Spleen (tissue), 7 donors: ENCODE data around the gene EMX1.

ENCODE experiments used
- POLR2A ChIP-seq, 3 donors: fragments of 450-650 bp; IDR thresholded peaks; one replicate each; pipeline ENCODE4 v1.5.1; 2017; ENCODE audit warnings: antibody characterized with exemption in 3 of 3, mild to moderate bottlenecking in 1 of 3
- POLR2AphosphoS5 ChIP-seq, 3 donors: sonication (generic); formaldehyde crosslinking; IDR thresholded peaks; one replicate each; pipeline ENCODE4 v1.5.1; 2017; ENCODE audit warnings: antibody characterized with exemption in 3 of 3
- TF ChIP-seq, protein P1 (sequence below), 11 experiments: fragments of 200-600 bp in 7 of 11; fragments of 450-650 bp in 4 of 11; sonication (generic) in 4 of 11; IDR thresholded peaks in 8 of 11; conservative IDR thresholded peaks in 3 of 11; 1 replicate in 7 of 11; 2 replicates in 4 of 11; pipeline versions ENCODE4 v1.4.0 to v1.8.0; 2016 to 2021; ENCODE audit warnings: antibody characterized with exemption in 11 of 11, inconsistent platforms in 4 of 11, mild to moderate bottlenecking in 1 of 11
- donor health status: DM: no; HTN: no; CAD: no; lungs with moderate emphysema.
- donor health status: DM: no; HTN: no; CAD: no.
- donor health status: DM: no; HTN: no; CAD: no.

DNA sequence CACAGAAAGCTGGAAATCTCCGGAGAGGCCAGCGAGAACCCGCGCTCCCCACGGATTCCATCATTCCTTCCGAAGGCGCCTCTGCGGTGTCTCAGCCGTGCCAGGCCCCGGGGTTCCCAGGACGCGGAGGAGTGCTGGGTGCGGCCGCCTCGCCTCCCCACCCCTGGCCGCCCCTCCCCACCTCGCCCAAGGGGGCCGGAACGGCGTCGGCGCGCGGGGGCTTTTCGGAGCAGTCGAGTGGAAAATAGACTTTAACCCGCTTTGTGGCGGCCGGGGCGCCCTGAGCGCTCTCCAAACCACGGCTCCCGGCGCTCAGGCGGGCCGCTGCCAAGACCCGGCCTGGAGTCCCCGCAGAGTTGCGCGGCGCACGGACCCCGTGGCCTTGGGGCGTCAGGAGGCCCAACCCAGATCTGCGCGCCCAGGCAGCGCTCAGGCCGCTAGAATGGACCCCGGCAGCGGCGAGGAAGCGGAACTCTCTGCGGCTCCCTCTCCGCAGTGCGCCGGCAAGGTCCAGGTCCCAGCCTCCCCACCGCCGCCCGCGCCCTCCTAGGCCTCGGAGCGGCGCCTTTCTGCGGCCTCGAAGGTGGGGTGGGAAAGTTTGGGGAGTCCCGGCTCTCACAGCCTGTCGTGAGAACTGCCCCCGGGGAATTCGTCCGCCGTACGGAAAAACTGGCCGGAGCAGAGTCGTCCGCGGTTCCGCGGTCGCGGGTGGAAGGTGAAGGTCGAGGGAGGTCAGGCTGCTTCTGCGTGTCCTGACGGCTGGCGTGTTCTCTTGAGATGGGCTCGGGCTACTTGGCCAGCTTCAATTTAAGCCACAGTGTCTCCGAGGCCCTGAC is 1.2 kb upstream of the EMX1 start:
- TF ChIP-seq, protein P1, sequence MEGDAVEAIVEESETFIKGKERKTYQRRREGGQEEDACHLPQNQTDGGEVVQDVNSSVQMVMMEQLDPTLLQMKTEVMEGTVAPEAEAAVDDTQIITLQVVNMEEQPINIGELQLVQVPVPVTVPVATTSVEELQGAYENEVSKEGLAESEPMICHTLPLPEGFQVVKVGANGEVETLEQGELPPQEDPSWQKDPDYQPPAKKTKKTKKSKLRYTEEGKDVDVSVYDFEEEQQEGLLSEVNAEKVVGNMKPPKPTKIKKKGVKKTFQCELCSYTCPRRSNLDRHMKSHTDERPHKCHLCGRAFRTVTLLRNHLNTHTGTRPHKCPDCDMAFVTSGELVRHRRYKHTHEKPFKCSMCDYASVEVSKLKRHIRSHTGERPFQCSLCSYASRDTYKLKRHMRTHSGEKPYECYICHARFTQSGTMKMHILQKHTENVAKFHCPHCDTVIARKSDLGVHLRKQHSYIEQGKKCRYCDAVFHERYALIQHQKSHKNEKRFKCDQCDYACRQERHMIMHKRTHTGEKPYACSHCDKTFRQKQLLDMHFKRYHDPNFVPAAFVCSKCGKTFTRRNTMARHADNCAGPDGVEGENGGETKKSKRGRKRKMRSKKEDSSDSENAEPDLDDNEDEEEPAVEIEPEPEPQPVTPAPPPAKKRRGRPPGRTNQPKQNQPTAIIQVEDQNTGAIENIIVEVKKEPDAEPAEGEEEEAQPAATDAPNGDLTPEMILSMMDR (IDR thresholded peaks at IDR 0.05 in 8 of 11, conservative IDR thresholded peaks at IDR 0.05 in 3 of 11) = peak in 1 of 11 experiments; percentile 12
- TF ChIP-seq POLR2A (IDR thresholded peaks at IDR 0.05) = no peak
- TF ChIP-seq POLR2AphosphoS5 (IDR thresholded peaks at IDR 0.05) = peak in 1 of 3 donors; percentile 31
